A549 (cell line): ENCODE data around the gene UBASH3B. TPM values are rescaled to one million over a fixed set of nuclear protein-coding genes. Genes with fewer than 3 reads are reported as not detected.

Source experiments
- ATAC-seq, 2 experiments: fragments of 200-7000 bp in 1 of 2; fragments of >200 bp in 1 of 2; cut with Nextera tagmentation in 1 of 2; cut with Tn5 transposase in 1 of 2; 3 replicates each; pipeline versions ENCODE4 v1.8.0 to v1.9.1; 2018 to 2020; ENCODE audit warnings: mild to moderate bottlenecking in 1 of 2, moderate library complexity in 1 of 2
- CTCF ChIA-PET: fragments of 300-600 bp; sonication (Branson Sonifier 250); formaldehyde crosslinking; extraction: SDS; loops from one replicate; lab custom pipeline; 2021; ENCODE audit warnings: antibody characterized with exemption, inconsistent platforms; lab: Yijun Ruan, JAX
- POLR2A ChIA-PET: fragments of 350-600 bp; formaldehyde crosslinking; extraction: SDS; loops from one replicate; lab custom pipeline; 2021; ENCODE audit warnings: antibody characterized with exemption, inconsistent platforms; lab: Yijun Ruan, JAX
- DNase-seq, 2 experiments: peaks; one replicate each; pipeline versions ENCODE4 v3.0.0 to v3.0.0-alpha.2; 2011 to 2016; ENCODE audit warnings: low read depth in 1 of 2, low spot score in 1 of 2
- FAIRE-seq: peaks from 2 replicates; lab custom pipeline; 2011; peaks lifted over from hg19 to GRCh38; lab: Jason Lieb, UNC
- H3K27ac ChIP-seq, 2 experiments: fragments of >200 bp; sonication (Bioruptor Twin); formaldehyde crosslinking; 3 replicates each; pipeline ENCODE4 v1.5.1; 2016 to 2017
- H3K4me1 ChIP-seq: fragments of >200 bp; sonication (Bioruptor Twin); formaldehyde crosslinking; 3 replicates; pipeline ENCODE4 v1.6.1; 2016
- H3K4me2 ChIP-seq: fragments of >200 bp; sonication (Bioruptor Twin); formaldehyde crosslinking; 3 replicates; pipeline ENCODE4 v1.6.1; 2016
- H3K4me3 ChIP-seq: fragments of >200 bp; sonication (Bioruptor Twin); formaldehyde crosslinking; 3 replicates; pipeline ENCODE4 v1.5.1; 2016
- H3K9me3 ChIP-seq: fragments of >200 bp; sonication (Bioruptor Twin); formaldehyde crosslinking; 3 replicates; pipeline ENCODE4 v1.6.1; 2016
- CHD2 ChIP-seq: fragments of 150-350 bp; IDR thresholded peaks from 2 replicates; pipeline ENCODE4 v1.6.1; 2014; ENCODE audit warnings: low read length; ENCODE audit not compliant: partially characterized antibody
- CHD4 ChIP-seq: fragments of 200-600 bp; sonication (generic); IDR thresholded peaks from 2 replicates; pipeline ENCODE4 v1.6.1; 2016; ENCODE audit warnings: antibody characterized with exemption, mild to moderate bottlenecking, borderline replicate concordance
- FOSB ChIP-seq: fragments of 250-450 bp; sonication (Bioruptor Pico); IDR thresholded peaks from 2 replicates; pipeline ENCODE4 v1.5.0; 2020; ENCODE audit warnings: mild to moderate bottlenecking, moderate library complexity
- FOSL2 ChIP-seq, 2 experiments: fragments of 450-650 bp in 1 of 2; fragments of >200 bp in 1 of 2; sonication (Bioruptor Twin) in 1 of 2; formaldehyde crosslinking; IDR thresholded peaks; 2 replicates each; pipeline versions ENCODE4 v1.5.0 to v1.6.1; 2016 to 2020; ENCODE audit warnings: mild to moderate bottlenecking in 1 of 2, moderate library complexity in 1 of 2
- HDAC2 ChIP-seq: fragments of 200-600 bp; sonication (generic); IDR thresholded peaks from 2 replicates; pipeline ENCODE4 v1.6.1; 2016
- HEYL ChIP-seq: fragments of 250-450 bp; sonication (Bioruptor Pico); IDR thresholded peaks from 2 replicates; pipeline ENCODE4 v1.8.0; 2021; ENCODE audit warnings: mild to moderate bottlenecking, moderate library complexity
- HMGXB4 ChIP-seq: fragments of 250-450 bp; sonication (Bioruptor Pico); IDR thresholded peaks from 2 replicates; pipeline ENCODE4 v1.5.0; 2021; ENCODE audit warnings: mild to moderate bottlenecking, moderate library complexity, borderline replicate concordance
- JUN ChIP-seq, 2 experiments: fragments of >200 bp; sonication (Bioruptor Twin); formaldehyde crosslinking; IDR thresholded peaks; 2 replicates in 1 of 2; 3 replicates in 1 of 2; pipeline ENCODE4 v1.6.1; 2016 to 2017
- JUNB ChIP-seq: fragments of >200 bp; sonication (Bioruptor Twin); formaldehyde crosslinking; IDR thresholded peaks from 2 replicates; pipeline ENCODE4 v1.6.1; 2016
- KDM1A ChIP-seq: fragments of 200-600 bp; sonication (generic); IDR thresholded peaks from 2 replicates; pipeline ENCODE4 v1.6.1; 2016; ENCODE audit warnings: low read depth, mild to moderate bottlenecking
- MAFK ChIP-seq: fragments of 450-650 bp; IDR thresholded peaks from 2 replicates; pipeline ENCODE4 v1.6.1; 2014; ENCODE audit not compliant: partially characterized antibody
- MAZ ChIP-seq: fragments of 150-350 bp; IDR thresholded peaks from 2 replicates; pipeline ENCODE4 v1.6.1; 2014; ENCODE audit warnings: antibody characterized with exemption, low read depth, low read length, borderline replicate concordance
- MYC ChIP-seq: IDR thresholded peaks from 2 replicates; pipeline ENCODE4 v1.6.1; 2012; ENCODE audit warnings: mild to moderate bottlenecking, inconsistent platforms, low read length, improper control_type of control experiment, borderline replicate concordance
- NPAS2 ChIP-seq: fragments of 250-450 bp; sonication (Bioruptor Pico); IDR thresholded peaks from 2 replicates; pipeline ENCODE4 v1.8.0; 2022; ENCODE audit warnings: mild to moderate bottlenecking, moderate library complexity, borderline replicate concordance
- PHF8 ChIP-seq: fragments of 200-600 bp; sonication (generic); IDR thresholded peaks from 2 replicates; pipeline ENCODE4 v1.6.1; 2016; ENCODE audit warnings: low read depth, mild to moderate bottlenecking, antibody characterized with exemption, moderate library complexity, borderline replicate concordance
- POLR2A ChIP-seq: IDR thresholded peaks from 2 replicates; pipeline ENCODE4 v1.6.1; 2012; ENCODE audit warnings: mild to moderate bottlenecking, low read length
- RCOR1 ChIP-seq: fragments of 150-350 bp; IDR thresholded peaks from 2 replicates; pipeline ENCODE4 v1.6.1; 2014; ENCODE audit warnings: antibody characterized with exemption, low read length, low read depth
- RFX5 ChIP-seq: fragments of 450-650 bp; IDR thresholded peaks from 2 replicates; pipeline ENCODE4 v1.7.1; 2014; ENCODE audit warnings: antibody characterized with exemption, mild to moderate bottlenecking, moderate library complexity
- RNF2 ChIP-seq: fragments of 200-600 bp; sonication (generic); IDR thresholded peaks from 2 replicates; pipeline ENCODE4 v1.6.1; 2016; ENCODE audit warnings: low read depth, mild to moderate bottlenecking, antibody characterized with exemption, moderate library complexity, borderline replicate concordance
- SMC3 ChIP-seq: fragments of >200 bp; sonication (Bioruptor Twin); formaldehyde crosslinking; IDR thresholded peaks from 3 replicates; pipeline ENCODE4 v1.6.1; 2018; ENCODE audit warnings: inconsistent platforms
- SREBF2 ChIP-seq: fragments of 450-650 bp; IDR thresholded peaks from 2 replicates; pipeline ENCODE4 v1.6.1; 2014; ENCODE audit warnings: mild to moderate bottlenecking, moderate library complexity
- TFCP2L1 ChIP-seq: fragments of 250-450 bp; sonication (Bioruptor Pico); IDR thresholded peaks from 2 replicates; pipeline ENCODE4 v1.5.0; 2021; ENCODE audit warnings: mild to moderate bottlenecking
- TP53 ChIP-seq: fragments of 250-450 bp; sonication (Bioruptor Pico); IDR thresholded peaks from 2 replicates; pipeline ENCODE4 v1.5.0; 2021; ENCODE audit warnings: mild to moderate bottlenecking, moderate library complexity
- USF2 ChIP-seq: fragments of 450-650 bp; IDR thresholded peaks from 2 replicates; pipeline ENCODE4 v1.6.1; 2014; ENCODE audit warnings: antibody characterized with exemption
- WGBS: methylation state at CpG from one replicate; pipeline ENCODE4 v1.1.6; 2017; ENCODE audit errors: missing lambda C conversion rate; 5-methylcytosine and 5-hydroxymethylcytosine counted together
- polyA plus RNA-seq, 4 experiments: library from polyadenylated mRNA; depleted of rRNA in 3 of 4; stranded (reverse); fragments of >200 nt; fragmentation: RNase III in 1 of 4; extraction: RNeasy Plus Mini Kit Qiagen cat#74134 plus additional on column Dnase treatment in 1 of 4; gene quantifications; 2 replicates in 3 of 4; 3 replicates in 1 of 4; pipeline ENCODE4 v1.2.3, GENCODE V29; 2011 to 2017
- TF ChIP-seq, protein P1 (sequence below): fragments of 150-350 bp; IDR thresholded peaks from 2 replicates; pipeline ENCODE4 v1.6.1; 2014; ENCODE audit warnings: low read depth, mild to moderate bottlenecking, low read length
- TF ChIP-seq, protein P2 (sequence below): fragments of 250-450 bp; sonication (Bioruptor Pico); IDR thresholded peaks from 2 replicates; pipeline ENCODE4 v1.5.0; 2020; ENCODE audit warnings: low read depth, mild to moderate bottlenecking, moderate library complexity

The UBASH3B gene
- polyA plus RNA-seq, 2 of the 4 experiments (the other 2 are of a cell fraction) = 33.4 to 43.0 TPM

- POLR2A ChIA-PET = no interaction called here
- H3K27ac ChIP-seq = no peak overlapping the region
- no peaks in the 10 kb centered on the region for H3K4me1 ChIP-seq
- H3K4me3 ChIP-seq = no peak overlapping the region
- FAIRE-seq (no peak), DNase-seq (no peak), ATAC-seq (no peak)
- CTCF ChIA-PET = interaction anchor here (1.1 to 1.5 kb wide), 4 partner anchors 11 to 43 kb away, joined by 3 to 5 read pairs (median 4); no protein-coding TSS in a partner anchor
- TF ChIP-seq FOSL2 (IDR thresholded peaks at IDR 0.05) (no peak), FOSL2 (CRISPR knock-in tag; IDR thresholded peaks at IDR 0.05) (no peak), CHD4 (no peak), RFX5 (no peak), POLR2A (no peak), CHD2 (no peak), MYC (no peak), PHF8 (no peak), RCOR1 (no peak), HMGXB4 (CRISPR knock-in tag) (no peak), SMC3 (no peak), TFCP2L1 (CRISPR knock-in tag) (no peak), HEYL (CRISPR knock-in tag) (no peak), MAZ (no peak), JUN (IDR thresholded peaks at IDR 0.05) (no peak), RNF2 (no peak), MAFK (no peak)
- TF ChIP-seq, protein P1, sequence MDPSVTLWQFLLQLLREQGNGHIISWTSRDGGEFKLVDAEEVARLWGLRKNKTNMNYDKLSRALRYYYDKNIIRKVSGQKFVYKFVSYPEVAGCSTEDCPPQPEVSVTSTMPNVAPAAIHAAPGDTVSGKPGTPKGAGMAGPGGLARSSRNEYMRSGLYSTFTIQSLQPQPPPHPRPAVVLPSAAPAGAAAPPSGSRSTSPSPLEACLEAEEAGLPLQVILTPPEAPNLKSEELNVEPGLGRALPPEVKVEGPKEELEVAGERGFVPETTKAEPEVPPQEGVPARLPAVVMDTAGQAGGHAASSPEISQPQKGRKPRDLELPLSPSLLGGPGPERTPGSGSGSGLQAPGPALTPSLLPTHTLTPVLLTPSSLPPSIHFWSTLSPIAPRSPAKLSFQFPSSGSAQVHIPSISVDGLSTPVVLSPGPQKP = no peak
- TF ChIP-seq, protein P2, sequence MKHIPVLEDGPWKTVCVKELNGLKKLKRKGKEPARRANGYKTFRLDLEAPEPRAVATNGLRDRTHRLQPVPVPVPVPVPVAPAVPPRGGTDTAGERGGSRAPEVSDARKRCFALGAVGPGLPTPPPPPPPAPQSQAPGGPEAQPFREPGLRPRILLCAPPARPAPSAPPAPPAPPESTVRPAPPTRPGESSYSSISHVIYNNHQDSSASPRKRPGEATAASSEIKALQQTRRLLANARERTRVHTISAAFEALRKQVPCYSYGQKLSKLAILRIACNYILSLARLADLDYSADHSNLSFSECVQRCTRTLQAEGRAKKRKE = no peak
- H3K9me3 ChIP-seq = no peaks in the 10 kb centered on the region
- no peak overlapping the region for H3K4me2 ChIP-seq
Measured at GRCh38 chr11:122821169-122821568, 165.6 kb downstream of the UBASH3B start.

DNA sequence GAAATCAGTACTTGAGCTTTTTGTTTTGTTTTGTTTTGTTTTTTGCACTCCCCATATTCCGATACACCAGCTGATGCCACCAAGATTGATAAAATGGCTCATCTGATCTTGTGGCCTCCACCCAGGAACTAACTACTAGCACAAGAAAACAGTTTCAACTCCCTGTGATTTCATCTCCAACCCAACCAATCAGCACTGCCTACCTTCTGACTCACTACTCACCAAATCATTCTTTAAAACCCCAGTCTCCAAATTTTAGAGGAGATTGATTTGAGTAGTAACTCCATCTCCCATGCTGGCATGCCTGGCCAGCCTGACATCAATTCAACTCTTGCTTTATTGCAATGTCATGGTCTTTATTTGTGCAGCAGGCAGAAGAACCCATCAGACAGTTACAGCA, 166.7 kb downstream of the UBASH3B start:
- POLR2A ChIA-PET = no interaction called here
- DNase-seq (no peak), FAIRE-seq (no peak), ATAC-seq (no peak)
- Histone ChIP-seq H3K4me2 (no peak overlapping the region), H3K9me3 (no peaks in the 10 kb centered on the region), H3K27ac (no peak overlapping the region), H3K4me3 (no peak overlapping the region), H3K4me1 (no peaks in the 10 kb centered on the region)
- 95% methylated on average over 1 of the region's 1 CpG for WGBS
- CTCF ChIA-PET = interaction anchor here (1.1 to 1.9 kb wide), 3 partner anchors 10 to 189 kb away, joined by 3 to 4 read pairs (median 4); no protein-coding TSS in a partner anchor
- TF ChIP-seq HDAC2 (no peak), NPAS2 (no peak), FOSB (no peak), TP53 (CRISPR knock-in tag) (no peak), SREBF2 (no peak), KDM1A (no peak), CHD4 (no peak), JUNB (no peak), MAFK (no peak), USF2 (no peak), MYC (no peak)
